Mesodermal cell (in vitro differentiated cells): ENCODE data around the gene OPTN.

Experiments
- H3K27ac ChIP-seq: 2 replicates; pipeline ENCODE4 v1.7.0; 2013; ENCODE audit warnings: mild to moderate bottlenecking, low read depth, low read length, moderate library complexity; ENCODE audit not compliant: severe bottlenecking
- H3K36me3 ChIP-seq: 2 replicates; pipeline ENCODE4 v1.7.1; 2013; ENCODE audit warnings: mild to moderate bottlenecking, low read length, moderate library complexity; ENCODE audit not compliant: control insufficient read depth, insufficient read depth
- H3K4me1 ChIP-seq: one replicate; pipeline ENCODE4 v1.7.1; 2013; ENCODE audit warnings: mild to moderate bottlenecking, low read length; ENCODE audit not compliant: insufficient read depth, control insufficient read depth, poor library complexity, severe bottlenecking
- H3K4me3 ChIP-seq: 2 replicates; pipeline ENCODE4 v1.7.0; 2013; ENCODE audit warnings: low read length, control low read depth, mild to moderate bottlenecking; ENCODE audit not compliant: insufficient read depth, poor library complexity, severe bottlenecking; ENCODE audit errors: extremely low read depth
- H3K9me3 ChIP-seq: 2 replicates; pipeline ENCODE4 v1.7.1; 2013; ENCODE audit warnings: mild to moderate bottlenecking, low read length, moderate library complexity; ENCODE audit not compliant: control insufficient read depth
- WGBS, 2 experiments: methylation state at CpG; one replicate each; pipeline ENCODE4 v1.1.5; 2013; ENCODE audit warnings: missing lambda C conversion rate in 2 of 2; ENCODE audit not compliant: insufficient coverage in 2 of 2; 5-methylcytosine and 5-hydroxymethylcytosine counted together

The OPTN gene

DNA sequence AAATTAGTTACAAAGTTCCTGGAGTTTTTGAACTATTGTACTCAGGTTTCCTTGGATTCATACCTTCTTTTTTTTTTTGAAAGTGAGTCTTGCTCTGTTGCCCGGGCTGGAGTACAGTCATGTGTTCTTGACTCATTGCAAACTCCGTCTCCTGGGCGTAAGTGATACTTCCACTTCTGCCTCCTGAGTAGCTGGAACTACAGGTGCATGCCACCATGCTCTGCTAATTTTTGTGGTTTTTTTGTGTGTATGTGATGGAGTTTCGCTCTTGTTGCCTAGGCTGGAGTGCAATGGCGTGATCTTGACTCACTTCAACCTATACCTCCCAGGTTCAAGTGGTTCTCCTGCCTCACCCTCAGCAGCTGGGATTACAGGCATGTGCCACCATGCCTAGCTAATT is 83.7 kb downstream of the OPTN start:
- H3K36me3 ChIP-seq: peaks cover 89% of the 10 kb centered on the region
- H3K9me3 ChIP-seq: no peaks in the 10 kb centered on the region
- H3K27ac ChIP-seq: no peak overlapping the region
- H3K4me3 ChIP-seq: no peak overlapping the region
- H3K4me1 ChIP-seq: no peaks in the 10 kb centered on the region
- 82 to 93% methylated on average over 4 of the region's 5 CpGs for WGBS, 2 experiments

DNA sequence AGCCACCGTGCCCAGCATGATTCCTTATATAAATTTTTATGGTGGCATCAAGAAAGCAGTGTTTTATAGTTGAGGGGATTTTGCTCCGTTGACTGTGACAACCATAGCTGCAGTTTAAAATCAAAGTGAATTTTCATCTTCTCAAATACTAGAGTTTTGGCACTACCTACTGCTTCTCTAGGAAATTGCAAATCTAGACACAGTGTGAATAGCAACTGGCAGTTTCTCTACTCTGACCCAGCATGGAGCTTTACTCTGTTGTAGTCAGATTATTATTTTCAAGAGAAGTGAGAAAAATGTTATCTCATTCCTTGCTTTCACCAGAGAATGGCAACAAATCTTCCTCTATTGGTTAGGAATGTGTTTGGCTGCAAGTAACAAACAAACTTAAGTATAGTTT is 84.3 kb downstream of the OPTN start:
- 40 to 75% methylated on average over 1 to 2 of the region's 2 CpGs for WGBS, 2 experiments
- H3K4me1 ChIP-seq: no peaks in the 10 kb centered on the region
- H3K36me3 ChIP-seq: peaks cover 90% of the 10 kb centered on the region
- no peaks in the 10 kb centered on the region for H3K9me3 ChIP-seq
- H3K4me3 ChIP-seq: no peak overlapping the region
- H3K27ac ChIP-seq: no peak overlapping the region

DNA sequence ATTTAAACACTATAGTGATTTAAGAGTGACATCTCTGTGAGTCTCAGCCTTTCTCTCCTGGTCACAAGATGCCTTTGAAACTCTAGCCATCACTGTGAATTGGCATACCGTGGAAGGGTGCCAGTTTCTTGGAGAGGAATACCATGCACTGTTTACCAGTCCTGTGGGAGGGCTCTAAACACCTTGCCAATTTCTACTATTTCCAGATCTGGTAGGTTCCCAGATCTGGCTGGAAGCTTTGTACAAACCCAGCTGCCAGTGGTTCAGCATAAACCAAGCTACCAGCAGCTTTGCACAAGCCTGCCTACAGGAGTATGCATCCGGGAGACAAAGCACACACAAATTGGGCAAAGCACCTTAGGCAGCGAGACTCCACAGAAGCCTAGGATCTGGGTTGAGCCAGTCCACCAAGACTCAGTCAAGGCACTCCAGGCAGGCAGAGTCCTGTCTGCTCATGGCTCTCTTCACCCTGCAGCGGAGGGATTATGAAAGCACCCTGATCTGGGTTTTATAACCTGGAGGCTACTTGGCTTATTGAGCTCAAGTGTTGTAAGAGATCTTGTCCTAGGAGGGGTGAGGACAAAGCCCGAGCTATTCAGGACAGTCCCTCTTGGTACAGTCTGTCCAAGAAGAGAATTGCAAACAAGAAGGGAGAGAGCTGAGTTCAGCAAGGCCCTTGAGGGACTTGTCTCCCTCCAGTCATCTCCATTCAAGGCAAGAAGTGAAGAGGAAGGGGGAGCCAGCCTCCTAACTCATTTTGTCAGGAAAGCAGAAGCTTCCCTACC is 85.0 kb downstream of the OPTN start:
- peaks cover 92% of the 10 kb centered on the region for H3K36me3 ChIP-seq
- no peaks in the 10 kb centered on the region for H3K4me1 ChIP-seq
- no peak overlapping the region for H3K27ac ChIP-seq
- H3K4me3 ChIP-seq: no peak overlapping the region
- WGBS, 2 experiments: 87 to 98% methylated on average over 4 to 5 of the region's 5 CpGs
- no peaks in the 10 kb centered on the region for H3K9me3 ChIP-seq

DNA sequence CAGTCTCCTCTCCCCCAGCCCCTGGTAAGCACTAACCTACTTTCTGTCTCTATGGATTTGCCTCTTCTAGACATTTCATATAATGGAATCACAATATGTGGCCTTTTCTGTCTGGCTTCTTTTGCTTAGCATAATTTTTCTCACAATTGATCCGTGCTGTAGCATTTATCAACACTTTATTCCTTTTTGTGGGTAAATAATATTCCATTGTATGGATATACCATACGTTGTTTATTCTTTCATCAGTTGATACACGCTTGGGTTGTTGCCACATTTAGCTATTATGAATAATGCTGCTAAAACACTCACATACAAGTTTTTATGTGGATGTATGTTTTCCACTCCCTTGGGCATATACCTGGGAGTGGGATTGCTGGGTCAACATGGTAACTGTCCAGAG is 87.2 kb downstream of the OPTN start:
- H3K27ac ChIP-seq: no peak overlapping the region
- H3K4me1 ChIP-seq: no peaks in the 10 kb centered on the region
- no peak overlapping the region for H3K4me3 ChIP-seq
- no peaks in the 10 kb centered on the region for H3K9me3 ChIP-seq
- no CpG with 5 or more reads among the region's 3 CpGs for WGBS, 2 experiments
- peaks cover 86% of the 10 kb centered on the region for H3K36me3 ChIP-seq
